Measurements from ENCODE around the gene FXYD4.
"Not testable (repeated sequence)": the region's sequence is repeated elsewhere in the genome, so short reads cannot be mapped to it uniquely, and the experiment has no call there.

FXYD4 gene, protein sequence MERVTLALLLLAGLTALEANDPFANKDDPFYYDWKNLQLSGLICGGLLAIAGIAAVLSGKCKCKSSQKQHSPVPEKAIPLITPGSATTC

DNA sequence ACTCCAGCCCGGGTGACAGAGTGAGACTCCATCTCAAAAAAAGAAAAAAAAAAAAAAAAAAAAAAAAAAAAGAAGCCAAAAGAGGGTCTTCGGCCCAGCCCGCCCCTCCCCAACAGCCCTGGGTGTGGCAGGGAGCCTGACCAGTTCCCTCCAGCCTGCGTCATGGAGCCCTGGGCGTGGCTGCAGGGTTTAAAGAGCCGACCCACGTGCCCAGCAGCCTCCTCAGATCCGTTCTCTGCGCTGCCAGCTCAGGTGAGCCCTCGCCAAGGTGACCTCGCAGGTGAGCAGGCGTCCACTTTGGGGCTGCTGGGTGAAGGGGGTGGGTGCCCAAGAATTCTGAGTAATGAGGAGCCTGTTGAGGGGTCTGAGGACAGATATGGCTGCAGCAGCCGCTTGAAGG lies at the start of gene FXYD4:
TSS of gene FXYD4 (plus strand) at position 219 of the 400 bp plus-strand sequence. CDS start 2,111 bp downstream, outside the sequence.
- DNase-seq, result no peak

DNA sequence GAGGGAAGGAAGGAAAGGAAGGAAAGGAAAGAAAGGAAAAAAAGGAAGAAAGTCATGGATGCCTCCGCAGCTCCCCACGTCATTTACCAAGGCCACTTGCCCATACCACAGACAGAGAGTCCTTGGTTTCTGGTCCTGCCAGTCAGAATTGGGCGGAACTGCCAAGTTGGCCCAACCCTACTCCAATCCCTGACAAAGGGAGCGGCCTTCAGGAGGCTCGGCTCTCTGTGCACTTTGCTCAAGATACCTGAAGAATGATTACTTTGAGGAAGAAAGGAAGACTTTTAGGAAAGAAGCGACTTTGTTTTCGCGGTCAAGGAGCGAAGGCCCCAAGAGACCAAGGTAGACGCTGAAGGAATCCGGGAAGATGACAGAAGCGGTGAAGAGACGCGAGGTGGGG lies 49.1 kb upstream of the FXYD4 start:
- DNase-seq, result no peak

DNA sequence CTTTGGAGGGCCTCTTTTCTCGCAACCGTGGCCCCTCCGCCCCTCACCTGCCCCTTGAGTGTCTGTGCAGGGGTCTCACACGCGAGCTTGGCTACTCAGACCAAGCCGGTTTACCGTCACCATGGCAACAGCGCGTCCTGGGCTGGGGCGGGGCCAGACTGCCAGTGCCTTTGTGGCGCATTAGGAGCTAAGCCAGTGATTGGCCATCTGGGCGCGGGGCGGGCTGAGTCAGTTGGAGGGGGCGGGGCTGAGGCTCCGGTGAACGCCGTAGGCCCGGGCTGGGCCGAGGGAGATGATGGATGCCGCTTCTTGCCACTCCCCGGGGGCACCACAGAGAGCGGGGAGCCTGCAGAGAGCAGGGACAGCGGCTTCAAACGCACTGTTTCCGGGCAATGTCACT lies 48.7 kb upstream of the FXYD4 start:
- no peak for DNase-seq

DNA sequence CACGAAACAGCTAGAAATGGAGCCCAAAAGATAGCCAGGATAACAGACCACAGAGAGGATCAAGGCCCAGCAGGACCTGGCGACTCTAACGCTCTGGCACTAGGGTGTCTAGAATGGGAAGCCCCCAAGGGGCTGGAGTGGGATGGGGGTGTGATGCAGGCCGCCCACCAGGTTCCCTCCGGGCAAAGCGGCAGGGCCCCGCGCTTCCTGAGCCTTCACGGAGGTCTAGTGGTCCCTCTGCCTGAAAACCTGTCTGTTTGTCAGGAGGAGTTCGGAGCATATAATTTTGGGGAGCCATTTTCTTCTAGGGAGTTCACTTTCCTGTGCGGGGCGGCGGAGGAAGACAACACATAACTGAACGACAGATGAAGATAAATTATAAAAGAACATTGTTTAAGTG lies 48.2 kb upstream of the FXYD4 start:
- DNase-seq, result no peak

DNA sequence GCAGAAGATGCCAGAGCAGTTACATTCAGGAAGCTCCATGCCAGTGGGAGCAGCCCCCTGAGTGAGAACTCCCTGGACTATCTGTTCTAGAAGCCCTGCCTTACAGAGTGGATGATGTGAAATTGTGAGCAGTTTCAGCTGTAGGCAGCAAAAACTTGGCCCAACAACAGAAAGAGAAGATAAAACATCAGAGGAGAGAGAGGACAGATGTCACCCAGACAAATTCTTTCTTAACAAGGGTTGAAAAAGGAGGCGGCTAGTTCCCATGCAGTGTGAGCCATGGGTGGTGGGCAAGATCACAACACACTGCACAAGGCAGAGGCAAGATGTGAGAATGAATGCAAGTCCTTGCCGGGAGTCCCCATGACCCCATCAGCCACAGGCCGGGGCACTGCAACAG lies 46.6 kb upstream of the FXYD4 start:
- DNase-seq, result no peak

DNA sequence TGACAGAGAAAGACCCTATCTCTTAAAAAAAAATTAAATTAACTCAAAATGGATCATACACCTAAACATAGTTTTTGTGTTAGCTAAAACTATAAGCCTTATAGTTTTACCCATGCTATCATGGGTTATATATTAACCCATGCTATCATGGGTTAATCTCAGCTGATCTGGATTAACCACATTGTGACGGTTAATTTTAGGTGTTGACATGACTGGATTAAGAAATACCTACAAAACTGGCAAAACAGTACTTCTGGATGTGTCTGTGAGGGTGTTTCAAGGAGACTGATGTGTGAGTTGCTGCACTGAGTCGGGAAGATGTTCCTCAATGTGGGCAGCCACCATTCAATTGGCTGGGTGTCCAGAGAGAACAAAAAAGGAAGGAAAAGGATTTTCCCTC lies 44.3 kb upstream of the FXYD4 start:
- DNase-seq, result no peak

DNA sequence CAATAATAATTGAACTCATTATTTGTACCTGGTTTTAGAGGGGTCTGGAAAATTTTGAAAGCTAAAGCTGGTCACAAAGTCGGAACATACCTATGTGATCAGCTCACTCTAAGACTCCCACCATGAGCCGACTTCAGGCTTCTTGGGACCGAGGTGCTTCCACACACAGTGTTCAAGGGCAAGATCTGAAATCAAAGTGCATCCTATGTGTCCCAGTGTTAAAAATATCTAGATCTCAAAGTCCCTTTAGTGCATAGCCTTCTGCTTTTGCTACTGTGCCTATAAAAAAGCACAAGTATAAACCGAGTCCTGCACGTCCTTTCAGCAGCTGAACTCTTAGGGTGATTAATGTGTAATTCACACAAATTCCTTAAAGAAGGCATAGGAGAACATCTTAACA lies 43.5 kb upstream of the FXYD4 start:
- no peak for DNase-seq

DNA sequence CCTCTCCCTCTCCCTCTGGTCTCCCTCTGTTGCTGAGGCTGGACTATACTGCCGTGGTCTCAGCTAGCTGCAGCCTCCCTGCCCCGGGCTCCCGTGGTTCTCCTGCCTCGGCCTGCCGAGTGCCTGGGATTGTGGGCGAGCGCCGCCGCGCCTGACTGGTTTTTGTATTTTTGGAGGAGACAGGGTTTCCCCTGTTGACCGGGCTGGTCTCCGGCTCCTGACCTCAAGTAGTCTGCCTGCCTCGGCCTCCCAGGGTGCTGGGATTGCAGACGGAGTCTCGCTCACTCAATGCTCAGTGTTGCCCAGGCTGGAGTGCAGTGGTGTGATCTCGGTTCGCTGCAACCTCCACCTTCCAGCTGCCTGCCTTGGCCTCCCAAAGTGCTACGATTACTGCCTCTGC lies 42.6 kb upstream of the FXYD4 start:
- DNase-seq, result not testable (repeated sequence)

DNA sequence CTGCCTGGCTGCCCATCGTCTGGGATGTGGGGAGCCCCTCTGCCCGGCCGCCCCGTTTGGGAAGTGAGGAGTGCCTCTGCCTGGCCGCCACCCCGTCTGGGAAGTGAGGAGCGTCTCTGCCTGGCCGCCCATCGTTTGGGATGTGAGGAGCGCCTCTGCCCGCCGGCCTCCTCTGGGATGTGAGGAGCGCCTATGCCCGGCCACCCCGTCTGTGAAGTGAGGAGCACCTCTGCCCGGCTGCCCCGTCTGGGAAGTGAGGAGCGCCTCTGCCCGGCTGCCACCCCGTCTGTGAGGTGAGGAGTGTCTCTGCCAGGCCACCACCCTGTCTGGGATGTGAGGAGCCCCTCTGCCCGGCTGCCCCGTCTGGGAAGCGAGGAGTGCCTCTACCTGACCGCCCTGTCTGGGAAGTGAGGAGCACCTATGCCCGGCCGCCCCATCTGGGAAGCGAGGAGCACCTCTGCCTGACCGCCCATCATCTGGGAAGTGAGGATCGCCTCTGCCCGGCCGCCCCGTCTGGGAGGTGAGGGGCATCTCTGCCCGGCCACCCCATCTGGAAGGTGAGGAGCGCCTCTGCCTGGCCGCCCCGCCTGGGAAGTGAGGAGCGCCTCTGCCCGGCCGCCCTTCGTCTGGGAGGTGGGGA lies 42.1 kb upstream of the FXYD4 start:
- not testable (repeated sequence) for DNase-seq

DNA sequence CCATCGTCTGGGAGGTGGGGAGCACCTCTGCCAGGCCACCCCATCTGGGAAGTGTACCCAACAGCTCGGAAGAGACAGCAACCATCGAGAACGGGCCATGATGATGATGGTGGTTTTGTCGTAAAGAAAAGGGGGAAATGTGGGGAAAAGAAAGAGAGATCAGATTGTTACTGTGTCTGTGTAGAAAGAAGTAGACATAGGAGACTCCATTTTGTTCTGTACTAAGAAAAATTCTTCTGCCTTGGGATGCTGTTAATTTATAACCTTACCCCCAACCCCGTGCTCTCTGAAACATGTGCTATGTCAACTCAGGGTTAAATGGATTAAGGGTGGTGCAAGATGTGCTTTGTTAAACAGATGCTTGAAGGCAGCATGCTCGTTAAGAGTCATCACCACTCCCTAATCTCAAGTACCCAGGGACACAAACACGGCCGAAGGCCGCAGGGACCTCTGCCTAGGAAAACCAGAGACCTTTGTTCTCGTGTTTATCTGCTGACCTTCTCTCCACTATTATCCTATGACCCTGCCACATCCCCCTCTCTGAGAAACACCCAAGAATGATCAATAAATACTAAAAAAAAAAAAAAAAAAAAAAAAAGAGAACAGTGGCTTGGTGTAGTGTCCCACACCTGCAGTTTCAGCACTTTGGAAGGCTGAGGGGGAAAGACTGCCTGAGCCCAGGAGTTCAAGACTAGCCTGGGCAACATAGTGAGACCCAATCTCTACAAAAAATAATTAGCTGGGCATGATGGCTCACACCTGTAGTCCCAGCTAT lies 41.2 kb upstream of the FXYD4 start:
- DNase-seq, result not testable (repeated sequence)

DNA sequence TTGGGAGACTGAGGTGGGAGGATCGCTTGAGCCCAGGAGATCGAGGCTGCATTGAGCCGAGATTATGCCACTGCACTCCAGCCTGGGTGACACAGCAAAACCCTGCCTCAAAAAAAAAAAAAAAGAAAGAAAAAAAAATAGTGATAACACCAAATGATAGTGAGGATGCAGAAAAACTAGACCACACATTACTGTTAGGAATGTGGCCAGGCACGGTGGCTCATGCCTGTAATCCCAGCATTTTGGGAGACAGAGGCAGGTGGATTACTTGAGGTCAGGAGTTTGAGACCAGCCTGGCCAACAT lies 40.7 kb upstream of the FXYD4 start:
- not testable (repeated sequence) for DNase-seq

DNA sequence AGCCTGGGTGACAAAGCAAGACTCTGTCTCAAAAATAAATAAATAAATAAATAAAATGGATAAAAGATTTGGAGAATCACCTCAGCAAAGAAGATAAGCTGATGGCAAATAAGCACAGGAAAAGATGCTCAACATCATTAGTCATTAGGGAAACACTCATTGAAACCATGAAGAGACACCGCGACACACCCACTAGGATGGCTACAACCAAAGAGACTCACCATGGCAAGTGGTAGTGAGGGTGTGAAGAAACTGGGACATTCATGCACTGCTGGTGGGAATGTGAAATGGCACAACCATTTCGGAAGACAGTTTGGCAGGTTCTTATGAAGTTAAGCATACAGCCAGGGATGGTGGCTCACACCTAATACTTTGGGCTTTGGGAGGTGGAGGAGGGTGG lies 37.8 kb upstream of the FXYD4 start:
- DNase-seq, result no peak

DNA sequence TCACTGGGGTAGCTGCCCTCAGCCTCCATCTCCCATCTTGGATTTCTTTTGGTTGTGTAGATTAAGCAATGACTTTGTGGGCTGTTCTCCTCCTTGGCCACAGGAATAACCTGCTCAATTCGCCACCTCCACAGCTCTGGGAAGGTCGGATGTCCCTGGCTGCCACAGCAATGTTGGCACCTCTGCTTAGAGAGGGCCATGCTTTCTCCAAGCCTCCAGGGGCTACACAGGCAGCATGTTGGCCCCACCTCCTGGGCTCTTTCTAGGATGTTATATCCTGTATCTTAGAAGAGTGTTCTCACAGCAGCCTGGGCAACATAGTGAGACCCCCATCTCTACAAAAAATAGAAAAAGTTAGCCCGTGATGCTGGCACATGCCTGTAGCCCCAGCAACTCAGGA lies 35.4 kb upstream of the FXYD4 start:
- DNase-seq, result no peak

DNA sequence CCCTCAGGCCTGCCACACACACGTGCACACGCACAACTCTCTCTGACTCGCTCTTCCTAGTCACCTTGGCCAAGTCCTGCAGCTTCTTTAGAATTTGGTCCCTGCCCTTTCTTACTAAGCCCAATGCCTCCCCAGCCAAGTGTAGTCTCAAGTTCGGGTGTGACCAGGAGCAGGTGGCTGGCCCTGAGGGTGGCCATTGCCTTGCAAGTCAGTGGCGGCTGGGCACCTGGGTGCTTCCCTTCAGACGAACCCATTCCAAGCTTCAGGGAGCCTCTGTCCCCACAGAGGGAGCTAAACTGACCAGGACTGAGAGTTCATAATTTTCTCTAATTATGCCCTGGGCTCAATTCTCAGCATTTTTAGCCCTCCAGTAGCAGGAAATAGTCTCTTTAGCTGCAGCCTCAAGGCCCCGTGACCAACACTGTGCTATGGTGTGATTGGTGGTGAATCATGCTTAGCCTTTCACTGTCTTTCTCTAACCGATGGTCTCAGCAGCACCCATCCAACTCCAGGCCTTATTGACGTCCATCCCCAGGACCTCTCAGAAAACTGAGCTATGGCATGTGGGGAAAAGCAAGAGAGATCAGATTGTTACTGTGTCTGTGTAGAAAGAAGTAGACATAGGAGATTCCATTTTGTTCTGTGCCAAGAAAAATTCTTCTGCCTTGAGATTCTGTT lies 34.7 kb upstream of the FXYD4 start:
- no peak for DNase-seq

DNA sequence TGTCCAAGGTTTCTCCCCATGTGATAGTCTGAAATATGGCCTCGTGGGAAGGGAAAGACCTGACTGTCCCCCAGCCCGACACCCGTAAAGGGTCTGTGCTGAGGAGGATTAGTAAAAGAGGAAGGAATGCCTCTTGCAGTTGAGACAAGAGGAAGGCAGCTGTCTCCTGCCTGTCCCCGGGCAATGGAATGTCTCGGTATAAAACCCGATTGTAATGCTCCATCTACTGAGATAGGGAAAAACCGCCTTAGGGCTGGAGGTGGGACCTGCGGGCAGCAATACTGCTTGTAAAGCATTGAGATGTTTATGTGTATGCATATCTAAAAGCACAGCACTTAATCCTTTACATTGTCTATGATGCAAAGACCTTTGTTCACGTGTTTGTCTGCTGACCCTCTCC lies 33.9 kb upstream of the FXYD4 start:
- DNase-seq, result not testable (repeated sequence)

DNA sequence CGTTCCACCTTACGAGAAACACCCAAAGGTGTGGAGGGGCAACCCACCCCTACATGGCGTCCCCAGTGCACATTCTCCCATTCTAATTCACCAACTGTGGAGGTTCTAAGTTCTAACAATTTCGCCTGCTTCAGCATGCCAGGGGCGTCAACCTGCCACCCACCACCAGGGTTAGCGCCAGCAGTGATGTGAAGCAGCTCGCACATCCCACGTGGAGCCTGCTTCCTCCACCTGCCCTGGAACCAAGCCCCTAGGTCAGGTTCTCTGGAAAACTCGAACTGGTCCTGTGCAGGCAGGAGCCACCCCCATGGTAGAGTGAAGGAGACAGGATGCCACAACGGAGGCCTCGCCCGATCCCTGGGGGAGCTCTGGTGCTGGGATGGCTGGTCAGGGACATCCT lies 33.3 kb upstream of the FXYD4 start:
- no peak for DNase-seq

DNA sequence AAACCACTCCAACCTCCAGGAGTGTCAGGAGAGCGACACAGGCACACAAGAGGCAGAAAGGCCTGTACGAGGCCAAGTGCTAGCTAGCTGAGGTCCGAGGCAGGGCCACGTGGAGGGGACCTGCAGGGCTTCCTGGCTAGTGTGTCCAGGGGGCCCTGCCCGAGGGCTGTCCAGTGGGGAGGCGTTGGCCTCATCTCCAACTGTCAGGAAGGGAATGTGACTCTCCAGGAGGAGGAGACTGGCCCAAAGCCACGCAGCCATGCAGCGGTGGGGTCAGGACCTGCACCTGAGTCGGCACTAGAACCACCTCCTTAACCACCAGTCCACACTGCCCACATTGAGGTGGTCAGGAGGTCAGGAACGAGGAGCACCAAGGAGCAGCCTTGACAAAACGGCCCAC lies 32.3 kb upstream of the FXYD4 start:
- DNase-seq, result no peak

DNA sequence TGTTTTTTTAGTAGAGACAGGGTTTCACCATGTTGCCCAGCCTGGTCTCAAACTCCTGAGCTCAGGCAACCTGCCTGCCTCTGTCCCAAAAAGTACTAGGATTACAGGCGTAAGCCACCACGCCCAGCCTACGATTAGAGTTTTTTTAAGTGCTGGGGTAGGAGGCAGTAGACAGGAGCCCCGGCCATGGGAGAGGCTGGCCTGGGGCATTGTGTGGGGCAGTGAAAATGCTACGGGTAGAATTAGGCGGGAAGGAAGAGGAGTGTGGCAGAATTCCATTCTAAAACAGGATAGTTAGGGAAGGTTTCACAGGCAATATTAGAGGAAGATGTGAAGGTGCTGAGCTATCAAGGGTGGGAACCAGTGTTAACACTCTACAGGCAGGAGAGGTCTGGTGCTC lies 31.3 kb upstream of the FXYD4 start:
- DNase-seq, result no peak

DNA sequence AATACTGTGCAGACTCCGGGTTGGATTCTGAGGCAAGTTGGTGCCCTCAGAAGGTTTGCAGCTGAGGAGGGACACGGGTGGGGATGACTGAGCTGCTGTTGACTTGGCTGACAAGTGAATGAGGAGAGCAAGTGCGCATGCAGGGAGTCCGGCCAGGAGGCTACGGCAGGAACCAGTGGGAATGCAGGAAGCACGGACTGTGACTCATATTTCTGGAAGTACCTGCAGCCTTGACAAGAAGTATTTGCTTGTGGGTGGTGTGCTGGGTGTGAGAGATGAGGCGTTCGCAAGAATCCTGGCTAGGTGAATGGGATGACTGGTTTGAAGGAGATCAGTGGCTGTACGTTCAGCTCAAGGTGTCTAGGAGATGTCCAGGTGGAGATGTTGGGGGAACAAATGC lies 30.8 kb upstream of the FXYD4 start:
- DNase-seq, result no peak

DNA sequence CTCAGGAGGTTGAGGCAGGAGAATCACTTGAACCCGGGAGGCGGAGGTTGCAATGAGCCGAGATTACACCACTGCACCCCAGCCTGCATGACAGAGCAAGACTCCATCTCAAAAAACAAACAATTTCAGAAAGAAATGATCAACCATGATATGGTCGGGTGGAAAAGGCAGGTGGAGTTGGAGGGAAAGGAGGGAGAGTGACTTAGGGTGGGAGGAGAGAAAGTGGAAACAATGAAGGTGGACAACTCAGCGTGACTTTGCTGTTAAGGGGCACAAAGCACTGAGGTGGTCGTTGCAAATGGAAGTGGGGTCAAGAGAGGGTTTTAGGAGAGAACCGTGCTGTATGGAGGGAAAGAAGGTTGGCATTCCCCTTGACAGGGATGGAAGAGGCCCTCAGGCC lies 30.0 kb upstream of the FXYD4 start:
- DNase-seq, result no peak

DNA sequence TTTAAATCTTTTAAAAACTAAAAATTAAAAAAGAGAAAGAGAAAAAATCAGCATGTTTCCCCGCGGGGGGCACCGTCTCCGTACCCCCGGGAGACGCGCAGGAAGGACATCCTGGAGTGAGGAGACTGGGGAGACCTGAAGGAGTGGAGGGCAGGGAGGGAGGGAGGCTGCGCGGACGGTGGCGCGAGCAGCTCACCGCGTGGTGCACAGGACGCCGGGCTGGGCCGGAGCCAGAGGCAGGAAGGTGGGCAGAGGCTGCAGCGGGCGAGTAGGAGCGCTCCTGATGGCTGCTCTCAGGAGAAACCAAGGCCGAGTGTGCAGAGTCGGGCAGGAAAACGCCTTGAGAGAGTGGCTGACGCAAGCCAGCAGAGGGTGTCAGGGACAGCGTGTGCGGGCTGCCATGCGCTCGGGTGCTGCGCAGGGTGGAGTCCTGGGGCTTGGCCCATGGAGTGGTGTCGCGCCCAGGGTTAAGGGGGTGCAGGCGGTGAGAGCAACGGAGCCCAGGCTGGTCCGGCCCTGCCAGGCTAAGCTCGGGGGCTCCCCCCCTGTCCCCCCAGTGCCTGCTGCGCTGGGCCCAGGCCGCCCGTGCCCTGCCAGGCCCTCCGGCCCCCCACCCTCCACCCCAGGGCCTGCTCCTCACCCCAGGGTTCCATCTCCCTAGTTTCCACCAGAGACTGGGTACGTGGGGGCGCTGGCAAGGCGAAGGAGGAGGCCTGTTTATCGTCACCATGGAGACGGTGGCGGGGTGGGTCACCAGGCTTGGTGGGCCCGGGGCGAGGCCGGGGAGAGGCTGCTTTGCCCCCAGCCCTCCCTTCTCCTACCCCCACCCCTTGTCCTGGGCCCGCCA lies 28.9 kb upstream of the FXYD4 start:
- no peak for DNase-seq

DNA sequence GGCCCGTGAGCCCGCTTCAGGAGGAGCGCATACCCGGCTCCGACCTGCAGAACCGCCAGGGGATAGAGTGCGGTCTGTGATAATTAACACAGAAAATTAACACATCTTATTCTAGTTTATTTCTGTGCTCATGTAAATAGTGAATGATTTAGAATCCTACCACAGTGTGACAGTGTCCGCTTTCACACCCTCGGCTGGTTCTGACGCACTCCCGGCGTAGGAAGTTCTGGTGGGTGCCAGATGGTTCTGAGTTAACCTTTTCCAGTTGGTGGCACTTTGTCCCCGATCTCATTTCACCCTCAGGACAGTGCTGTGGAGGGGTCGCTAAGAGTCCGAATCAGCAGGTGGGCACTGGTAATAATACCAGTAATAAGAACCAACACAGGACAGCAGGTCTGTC lies 28.3 kb upstream of the FXYD4 start:
- DNase-seq, result no peak

DNA sequence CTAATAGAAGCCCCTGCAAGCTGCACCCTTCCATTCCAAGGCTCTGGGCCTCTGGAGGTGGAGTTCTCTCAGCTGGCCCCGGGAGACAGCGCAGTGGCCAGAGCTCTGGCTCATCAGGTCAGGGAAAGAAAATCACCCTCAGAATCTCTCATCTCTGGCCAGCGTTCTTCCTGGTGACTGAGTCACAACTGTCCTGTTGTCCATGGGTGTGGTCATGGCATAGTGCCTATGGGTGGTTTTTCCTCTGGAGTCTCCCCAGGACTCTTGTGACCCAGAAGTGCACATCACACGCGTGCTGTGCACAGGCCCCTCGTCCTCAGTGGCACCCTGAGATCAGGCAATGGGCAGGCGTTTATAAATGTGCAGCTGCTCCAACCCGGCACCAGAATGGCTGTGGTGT lies 27.4 kb upstream of the FXYD4 start:
- DNase-seq, result no peak

Data from NCI-H1092 treated with DMSO at 0.1 percent for 48 hours (cell line).